Peyer's patch (tissue), 4 donors: Measurements from ENCODE around the gene SMIM29. TPM values are rescaled to one million over a fixed set of nuclear protein-coding genes. Genes with fewer than 3 reads are reported as not detected.

Experiments used
- DNase-seq, 3 donors: peaks; one replicate each; pipeline ENCODE4 v3.0.0-alpha.2; 2017 to 2019
- H3K27ac ChIP-seq, 4 donors: fragments of 200-600 bp; sonication (generic); one replicate each; pipeline ENCODE4 v1.5.1; 2016 to 2019
- H3K27me3 ChIP-seq, 2 donors: fragments of 200-600 bp; sonication (generic); one replicate each; pipeline ENCODE4 v1.5.1; 2019
- H3K36me3 ChIP-seq, 3 donors: fragments of 200-600 bp; sonication (generic); one replicate each; pipeline ENCODE4 v1.5.1; 2016 to 2019
- H3K4me1 ChIP-seq, 4 donors: fragments of 200-600 bp; sonication (generic); one replicate each; pipeline ENCODE4 v1.5.1; 2016 to 2019
- H3K4me3 ChIP-seq, 4 donors: fragments of 200-600 bp; sonication (generic); 1 replicate in 3 of 4; 2 replicates in 1 of 4; pipeline ENCODE4 v1.5.1; 2016 to 2019; ENCODE audit warnings: mild to moderate bottlenecking in 1 of 4
- H3K9me3 ChIP-seq, 4 donors: fragments of 200-600 bp; sonication (generic); one replicate each; pipeline ENCODE4 v1.5.1; 2016 to 2019; ENCODE audit warnings: mild to moderate bottlenecking in 1 of 4
- POLR2A ChIP-seq, 2 donors: fragments of 450-650 bp; IDR thresholded peaks; one replicate each; pipeline ENCODE4 v1.5.1; 2017; ENCODE audit warnings: antibody characterized with exemption in 2 of 2, mild to moderate bottlenecking in 2 of 2, moderate library complexity in 2 of 2
- total RNA-seq, 4 donors: library from RNA; depleted of rRNA; stranded (reverse); fragments of >200 nt; gene quantifications; one replicate each; pipeline ENCODE4 v1.1.0, GENCODE V29; 2016
- TF ChIP-seq, protein P1 (sequence below), 6 experiments: fragments of 450-650 bp in 4 of 6; fragments of 200-600 bp in 2 of 6; sonication (generic) in 1 of 6; IDR thresholded peaks; one replicate each; pipeline ENCODE4 v1.5.1; 2017 to 2019; ENCODE audit warnings: antibody characterized with exemption in 6 of 6, mild to moderate bottlenecking in 3 of 6, moderate library complexity in 1 of 6

SMIM29 gene
- total RNA-seq, 4 donors from 2014 or later, result 8.9 to 30.5 (median 14.9) TPM

DNA sequence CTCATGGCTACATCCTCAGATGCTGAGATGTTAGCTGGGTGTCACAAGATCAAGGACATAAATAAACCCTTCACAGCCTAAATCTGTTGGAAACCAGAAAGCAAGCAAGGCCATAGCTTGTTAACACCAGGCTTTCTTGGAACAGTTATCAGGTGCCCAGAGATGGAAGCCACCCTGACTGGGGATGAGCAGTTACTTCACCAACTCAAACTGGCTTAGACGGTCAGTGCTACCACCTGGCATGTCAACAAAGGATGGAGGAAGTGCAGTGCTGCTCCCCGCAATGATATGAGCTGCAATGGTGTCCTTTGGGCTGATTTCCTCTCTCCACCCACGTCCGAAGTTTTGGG lies 28.9 kb upstream of the SMIM29 start:
- H3K9me3 ChIP-seq, result no peaks in the 10 kb centered on the region
- H3K4me3 ChIP-seq, result no peak overlapping the region
- TF ChIP-seq, protein P1, sequence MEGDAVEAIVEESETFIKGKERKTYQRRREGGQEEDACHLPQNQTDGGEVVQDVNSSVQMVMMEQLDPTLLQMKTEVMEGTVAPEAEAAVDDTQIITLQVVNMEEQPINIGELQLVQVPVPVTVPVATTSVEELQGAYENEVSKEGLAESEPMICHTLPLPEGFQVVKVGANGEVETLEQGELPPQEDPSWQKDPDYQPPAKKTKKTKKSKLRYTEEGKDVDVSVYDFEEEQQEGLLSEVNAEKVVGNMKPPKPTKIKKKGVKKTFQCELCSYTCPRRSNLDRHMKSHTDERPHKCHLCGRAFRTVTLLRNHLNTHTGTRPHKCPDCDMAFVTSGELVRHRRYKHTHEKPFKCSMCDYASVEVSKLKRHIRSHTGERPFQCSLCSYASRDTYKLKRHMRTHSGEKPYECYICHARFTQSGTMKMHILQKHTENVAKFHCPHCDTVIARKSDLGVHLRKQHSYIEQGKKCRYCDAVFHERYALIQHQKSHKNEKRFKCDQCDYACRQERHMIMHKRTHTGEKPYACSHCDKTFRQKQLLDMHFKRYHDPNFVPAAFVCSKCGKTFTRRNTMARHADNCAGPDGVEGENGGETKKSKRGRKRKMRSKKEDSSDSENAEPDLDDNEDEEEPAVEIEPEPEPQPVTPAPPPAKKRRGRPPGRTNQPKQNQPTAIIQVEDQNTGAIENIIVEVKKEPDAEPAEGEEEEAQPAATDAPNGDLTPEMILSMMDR (IDR thresholded peaks at IDR 0.05), result no peak
- TF ChIP-seq POLR2A (IDR thresholded peaks at IDR 0.05), result no peak
- DNase-seq, result no peak
- no peaks in the 10 kb centered on the region for H3K27me3 ChIP-seq
- H3K4me1 ChIP-seq, result no peaks in the 10 kb centered on the region
- H3K36me3 ChIP-seq, result peaks cover 0 to 7% (median 0%) of the 10 kb centered on the region in 3 donors
- no peak overlapping the region for H3K27ac ChIP-seq

DNA sequence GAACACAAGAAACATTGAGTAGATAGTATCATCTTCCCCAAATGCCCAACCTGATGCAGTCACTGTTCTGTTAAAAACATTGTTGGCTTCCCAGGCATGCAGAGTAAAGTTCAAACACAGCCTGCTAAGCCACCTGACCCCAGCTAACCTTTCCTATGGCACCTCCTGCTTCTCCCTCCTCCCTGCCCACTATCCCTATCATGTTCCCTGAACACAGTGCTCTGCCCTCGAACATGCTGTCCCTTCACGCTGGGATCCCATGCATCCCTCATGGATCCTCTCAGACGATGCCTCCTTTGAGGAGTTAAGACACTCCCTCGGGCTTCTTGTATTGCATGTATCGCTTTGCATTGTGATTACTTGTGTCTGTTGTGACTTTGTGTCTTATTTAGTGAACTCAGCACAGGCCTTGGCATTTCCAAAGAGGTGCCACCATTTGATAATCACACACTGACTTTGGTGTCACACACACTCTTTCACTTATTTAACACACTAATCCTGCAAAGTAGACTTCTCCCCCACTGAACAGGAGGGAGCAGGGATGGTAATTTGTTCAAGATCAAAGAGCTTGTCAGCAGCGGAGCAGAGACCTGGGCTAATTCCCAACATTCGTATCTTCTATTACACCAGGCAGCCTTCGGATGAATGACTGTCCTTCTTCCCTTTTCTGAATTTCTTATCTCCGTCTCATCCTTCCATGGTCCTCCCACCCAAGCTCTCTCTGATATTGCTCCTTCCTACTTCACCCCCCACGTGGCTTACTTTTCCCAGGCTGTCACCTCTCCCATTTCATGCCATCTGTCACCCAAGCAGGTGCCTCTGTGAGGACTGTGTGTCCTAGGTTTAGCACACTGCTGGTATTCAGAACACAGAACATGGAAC lies 28.3 kb upstream of the SMIM29 start:
- no peak for DNase-seq
- TF ChIP-seq, protein P1 (IDR thresholded peaks at IDR 0.05), result no peak
- TF ChIP-seq POLR2A (IDR thresholded peaks at IDR 0.05), result no peak

DNA sequence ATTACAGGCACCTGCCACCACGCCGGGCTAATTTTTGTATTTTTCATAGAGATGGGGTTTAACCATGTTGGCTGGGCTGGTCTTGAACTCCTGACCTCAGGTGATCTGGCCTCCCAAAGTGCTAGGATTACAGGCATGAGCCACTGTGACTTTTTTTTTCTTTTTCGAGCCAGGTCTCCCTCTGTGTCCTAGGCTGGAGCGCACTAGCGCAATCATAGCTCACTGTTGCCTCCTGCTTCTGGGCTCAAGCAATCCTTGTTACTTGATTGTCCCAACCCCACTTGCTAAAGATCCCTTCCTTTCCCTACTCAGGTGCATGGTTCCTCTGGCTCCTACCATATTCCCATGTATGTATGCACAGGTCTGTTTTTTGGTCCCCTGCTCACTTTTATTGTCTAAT lies 27.4 kb upstream of the SMIM29 start:
- DNase-seq, result no peak
- H3K4me1 ChIP-seq, result no peaks in the 10 kb centered on the region
- no peaks in the 10 kb centered on the region for H3K9me3 ChIP-seq
- H3K27me3 ChIP-seq, result no peaks in the 10 kb centered on the region
- H3K4me3 ChIP-seq, result no peak overlapping the region
- peaks cover 0 to 7% (median 0%) of the 10 kb centered on the region in 3 donors for H3K36me3 ChIP-seq
- no peak overlapping the region for H3K27ac ChIP-seq
- no peak for TF ChIP-seq POLR2A (IDR thresholded peaks at IDR 0.05)
- TF ChIP-seq, protein P1 (IDR thresholded peaks at IDR 0.05), result no peak

More for the DNA sequence above, 28.3 kb upstream of the SMIM29 start:
- Histone ChIP-seq H3K4me3 (no peak overlapping the region), H3K4me1 (no peaks in the 10 kb centered on the region), H3K27ac (no peak overlapping the region), H3K9me3 (no peaks in the 10 kb centered on the region), H3K27me3 (no peaks in the 10 kb centered on the region), H3K36me3 (peaks cover 0 to 7% (median 0%) of the 10 kb centered on the region in 3 donors)

DNA sequence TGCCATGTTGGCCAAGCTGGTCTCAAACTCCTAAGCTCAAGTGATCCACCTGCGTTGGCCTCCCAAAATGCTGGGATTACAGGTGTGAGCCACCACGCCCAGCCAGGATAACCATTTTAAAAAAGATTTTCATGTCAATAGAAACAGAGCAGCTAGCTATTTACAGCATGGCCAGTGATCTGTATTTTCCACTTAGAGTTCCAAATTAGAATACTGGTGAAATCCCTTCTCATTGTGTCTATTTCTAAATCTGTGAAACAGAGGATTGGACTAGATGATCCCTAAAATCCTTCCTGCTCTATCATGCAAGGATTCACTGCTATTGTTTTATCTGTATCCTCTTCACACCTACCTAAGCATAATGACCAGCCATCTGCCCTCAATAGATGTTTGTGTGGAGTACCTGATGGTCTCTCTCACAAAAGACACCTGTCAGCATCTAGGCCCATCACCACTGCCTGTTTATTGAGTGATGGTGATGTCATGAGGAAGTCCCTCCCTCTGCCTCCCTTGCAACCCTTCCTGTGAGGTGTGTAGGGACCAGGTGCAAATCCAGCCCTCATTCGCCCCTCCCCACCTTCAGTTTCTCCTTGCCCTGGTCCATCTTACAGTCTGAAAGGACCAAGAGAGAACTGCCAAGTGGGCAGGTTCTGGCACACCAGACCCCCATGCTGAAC lies 26.5 kb upstream of the SMIM29 start:
- no peak overlapping the region for H3K27ac ChIP-seq
- H3K9me3 ChIP-seq, result no peaks in the 10 kb centered on the region
- H3K27me3 ChIP-seq, result no peaks in the 10 kb centered on the region

DNA sequence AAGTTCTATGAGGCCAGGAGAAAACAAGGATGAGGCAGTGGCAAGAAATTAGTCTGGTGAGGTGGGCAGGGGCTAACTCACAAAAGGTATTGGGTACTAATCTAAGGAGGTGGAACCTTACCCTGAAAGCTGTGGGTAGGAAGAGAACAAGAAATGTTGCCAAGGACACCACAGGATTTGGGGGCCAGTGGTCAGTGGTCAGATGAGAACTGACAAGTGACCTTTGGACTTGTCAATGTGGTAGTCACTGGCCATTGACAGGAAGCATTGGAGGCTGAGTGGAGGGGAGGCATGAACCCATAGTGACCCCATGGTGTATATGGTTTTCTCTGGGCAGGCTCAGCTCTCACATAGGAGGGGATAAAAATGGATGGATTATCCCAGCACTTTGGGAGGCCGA lies 25.3 kb upstream of the SMIM29 start:
- TF ChIP-seq, protein P1 (IDR thresholded peaks at IDR 0.05), result no peak
- no peak for TF ChIP-seq POLR2A (IDR thresholded peaks at IDR 0.05)
- no peak for DNase-seq
- Histone ChIP-seq H3K9me3 (no peaks in the 10 kb centered on the region), H3K27ac (no peak overlapping the region), H3K27me3 (no peaks in the 10 kb centered on the region), H3K4me3 (no peak overlapping the region), H3K4me1 (no peaks in the 10 kb centered on the region), H3K36me3 (no peaks in the 10 kb centered on the region)

More for the DNA sequence above, 26.5 kb upstream of the SMIM29 start:
- H3K4me3 ChIP-seq, result no peak overlapping the region
- TF ChIP-seq POLR2A (IDR thresholded peaks at IDR 0.05), result no peak
- TF ChIP-seq, protein P1 (IDR thresholded peaks at IDR 0.05), result no peak
- no peaks in the 10 kb centered on the region for H3K4me1 ChIP-seq
- peaks cover 0 to 7% (median 0%) of the 10 kb centered on the region in 3 donors for H3K36me3 ChIP-seq
- DNase-seq, result no peak
